GM19452 (cell line): ENCODE measurements around the gene HOGA1.
A peak's percentile ranks its signal among the peaks of the same experiment; 100 is the strongest.

Source experiments
- ATAC-seq: cut with Tn5 transposase; IDR thresholded peaks from one replicate; pipeline ENCODE4 v1.9.1; 2021; ENCODE audit not compliant: unreplicated experiment

HOGA1 gene

GRCh38 chr10:97584060-97584797, at the start of gene HOGA1:
TSS of gene HOGA1 (plus strand) at chr10:97584389. CDS start at chr10:97584704, 315 bp downstream.
- peak; percentile 75 for ATAC-seq

GRCh38 chr10:97534746-97535367, 49.3 kb upstream of the HOGA1 start:
- ATAC-seq: no peak

GRCh38 chr10:97537186-97537869, 46.9 kb upstream of the HOGA1 start:
- no peak for ATAC-seq

GRCh38 chr10:97538411-97538810, 45.8 kb upstream of the HOGA1 start:
- ATAC-seq: no peak

GRCh38 chr10:97538839-97539238, 45.4 kb upstream of the HOGA1 start:
- ATAC-seq: no peak

- no peak for ATAC-seq
These were observed 44.5 kb upstream of the HOGA1 start for GRCh38 chr10:97539523-97540200.

GRCh38 chr10:97540669-97541500, 43.3 kb upstream of the HOGA1 start:
- no peak for ATAC-seq

- ATAC-seq: no peak
These were observed 41.8 kb upstream of the HOGA1 start for GRCh38 chr10:97542169-97543024.

- no peak for ATAC-seq
These were observed 41.1 kb upstream of the HOGA1 start for GRCh38 chr10:97543025-97543546.

GRCh38 chr10:97546456-97547270, 37.5 kb upstream of the HOGA1 start:
- ATAC-seq: no peak

GRCh38 chr10:97547271-97547600, 37.0 kb upstream of the HOGA1 start:
- no peak for ATAC-seq

- no peak for ATAC-seq
These were observed 36.2 kb upstream of the HOGA1 start for GRCh38 chr10:97547962-97548361.

- ATAC-seq: no peak
These were observed 35.2 kb upstream of the HOGA1 start for GRCh38 chr10:97548828-97549455.

GRCh38 chr10:97549587-97550322, 34.4 kb upstream of the HOGA1 start:
- ATAC-seq: no peak

- no peak for ATAC-seq
These were observed 33.6 kb upstream of the HOGA1 start for GRCh38 chr10:97550336-97551149.

- no peak for ATAC-seq
These were observed 32.9 kb upstream of the HOGA1 start for GRCh38 chr10:97551271-97551670.

- no peak for ATAC-seq
These were observed 30.6 kb upstream of the HOGA1 start for GRCh38 chr10:97553575-97554031.
